ENCODE measurements around the gene ARHGAP27. TPM values are rescaled to one million over a fixed set of nuclear protein-coding genes. Genes with fewer than 3 reads are reported as not detected.

Gene ARHGAP27
- total and polyA plus RNA-seq, 11 donors: 16.3 to 39.4 (median 25.3) TPM

- no peak overlapping the region for H3K27ac ChIP-seq
- DNase-seq (no peak), ATAC-seq (no peak)
- 52 to 56% (median 54%) methylated on average over 3 of the region's 3 CpGs for WGBS, 4 donors
- no peaks in the 10 kb centered on the region for H3K9me3 ChIP-seq
- no peak overlapping the region for H3K4me3 ChIP-seq
- H3K36me3 ChIP-seq: peaks cover 0 to 9% (median 1%) of the 10 kb centered on the region in 9 donors
- TF ChIP-seq POLR2A (IDR thresholded peaks at IDR 0.05) (no peak), CTCF (IDR thresholded peaks at IDR 0.05) (no peak)
- peaks cover 0 to 19% (median 10%) of the 10 kb centered on the region in 12 donors for H3K4me1 ChIP-seq
- H3K27me3 ChIP-seq: peaks cover 0 to 3% (median 0%) of the 10 kb centered on the region in 9 donors
- intact Hi-C loops (cut with DNase I): loop anchor here in 4 of 10 donors (5.0 kb wide), 3 partner anchors 72 to 252 kb away; partner anchors contain the start of genes ACBD4 (in 1 of the 4) and MAP3K14 (in 1 of the 4)
These were observed 43.3 kb downstream of the ARHGAP27 start for GRCh38 chr17:45389354-45389753.

DNA sequence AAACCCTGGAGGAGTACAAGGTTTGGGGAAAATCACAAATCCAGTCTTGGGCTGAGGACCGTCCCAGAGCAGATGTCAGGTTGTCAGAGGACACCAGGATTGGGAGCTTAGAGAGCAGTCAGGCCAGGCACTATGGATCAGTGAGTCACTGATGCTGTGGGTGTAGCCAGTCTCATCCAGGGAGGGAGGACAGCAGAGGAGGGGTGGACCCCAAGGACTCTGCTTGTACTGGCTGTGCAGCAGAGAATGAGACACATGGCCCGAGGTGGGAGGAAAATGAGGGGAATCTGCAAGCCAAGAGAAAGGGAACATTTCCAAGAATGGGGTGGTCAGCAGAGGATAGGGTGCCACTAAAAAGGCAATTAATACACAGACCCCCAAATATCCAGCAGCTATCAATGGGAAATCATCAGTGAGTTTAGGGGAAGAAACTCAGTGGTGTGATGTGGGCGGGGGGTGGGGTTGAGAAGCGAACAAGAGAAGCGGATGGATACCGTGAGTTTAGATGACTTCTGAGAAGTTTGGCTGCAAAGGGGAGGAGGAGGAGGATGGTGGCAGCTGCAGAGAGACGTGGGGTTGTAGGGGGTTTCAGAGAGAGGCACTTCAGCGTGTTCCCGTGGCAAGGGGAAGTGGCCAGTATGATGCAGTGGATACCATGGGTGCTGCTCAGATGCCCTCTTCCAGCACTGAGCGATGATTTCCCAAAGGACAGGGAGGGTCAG is 43.9 kb downstream of the ARHGAP27 start:
- no peak overlapping the region for H3K4me3 ChIP-seq
- H3K27me3 ChIP-seq: peaks cover 0 to 3% (median 0%) of the 10 kb centered on the region in 9 donors
- peaks cover 0 to 23% (median 10%) of the 10 kb centered on the region in 12 donors for H3K4me1 ChIP-seq
- 67 to 70% (median 68%) methylated on average over 10 of the region's 10 CpGs for WGBS, 4 donors
- ATAC-seq (no peak), DNase-seq (no peak)
- TF ChIP-seq CTCF (IDR thresholded peaks at IDR 0.05) (no peak), POLR2A (IDR thresholded peaks at IDR 0.05) (no peak)
- intact Hi-C loops (cut with DNase I): loop anchor here in 4 of 10 donors (5.0 kb wide), 3 partner anchors 71 to 251 kb away; partner anchors contain the start of genes ACBD4 (in 1 of the 4) and MAP3K14 (in 1 of the 4)
- no peak overlapping the region for H3K27ac ChIP-seq
- H3K36me3 ChIP-seq: peaks cover 0 to 3% (median 0%) of the 10 kb centered on the region in 9 donors
- H3K9me3 ChIP-seq: no peaks in the 10 kb centered on the region

DNA sequence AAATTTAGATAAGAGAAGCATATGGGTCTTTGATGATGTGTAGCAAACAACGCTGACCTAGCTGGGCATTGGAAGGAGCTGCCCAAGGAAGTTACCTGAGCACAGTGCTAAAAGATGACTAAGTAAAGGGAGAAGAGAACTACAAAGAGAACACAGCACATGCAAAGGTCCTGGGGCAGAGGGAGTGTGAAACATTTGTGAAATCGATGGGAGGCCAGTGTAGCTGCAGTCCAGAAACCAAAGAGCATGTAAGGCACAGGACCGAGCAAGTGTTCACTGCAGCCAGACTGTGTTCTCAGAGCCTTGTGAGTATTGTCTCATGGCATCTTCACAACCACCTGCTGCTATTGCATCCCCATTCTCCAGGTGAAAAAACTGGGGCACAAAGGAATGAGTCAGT is 44.9 kb downstream of the ARHGAP27 start:
- Histone ChIP-seq H3K36me3 (no peaks in the 10 kb centered on the region), H3K27ac (no peak overlapping the region), H3K27me3 (peaks cover 0 to 3% (median 0%) of the 10 kb centered on the region in 9 donors), H3K4me3 (no peak overlapping the region), H3K4me1 (peaks cover 0 to 23% (median 10%) of the 10 kb centered on the region in 12 donors), H3K9me3 (no peaks in the 10 kb centered on the region)
- WGBS, 4 donors: 91 to 98% (median 95%) methylated on average over 3 of the region's 3 CpGs
- DNase-seq (no peak), ATAC-seq (no peak)
- intact Hi-C loops (cut with DNase I): loop anchor here in 4 of 10 donors (2.0 to 5.0 kb wide), 4 partner anchors 70 to 250 kb away; partner anchors contain the start of genes ACBD4 (in 1 of the 4) and MAP3K14 (in 1 of the 4)
- TF ChIP-seq POLR2A (IDR thresholded peaks at IDR 0.05): no peak
- TF ChIP-seq CTCF (IDR thresholded peaks at IDR 0.05): no peak

- WGBS, 4 donors: 45 to 55% (median 54%) methylated on average over 4 of the region's 4 CpGs
- TF ChIP-seq POLR2A (IDR thresholded peaks at IDR 0.05) (no peak), CTCF (IDR thresholded peaks at IDR 0.05) (no peak)
- Histone ChIP-seq H3K27ac (no peak overlapping the region), H3K36me3 (no peaks in the 10 kb centered on the region), H3K27me3 (peaks cover 0 to 3% (median 0%) of the 10 kb centered on the region in 9 donors), H3K4me1 (peaks cover 0 to 28% (median 12%) of the 10 kb centered on the region in 12 donors), H3K9me3 (no peaks in the 10 kb centered on the region), H3K4me3 (no peak overlapping the region)
- ATAC-seq: no peak
- DNase-seq: no peak
- intact Hi-C loops (cut with DNase I): loop anchor here in 4 of 10 donors (2.0 to 5.0 kb wide), 4 partner anchors 69 to 249 kb away; partner anchors contain the start of genes ACBD4 (in 1 of the 4) and MAP3K14 (in 1 of the 4)
These were observed 46.5 kb downstream of the ARHGAP27 start for GRCh38 chr17:45386178-45386577.
